GF-D8 (cell line): ENCODE measurements around the gene LZTS2.

Experiments used
- DNase-seq: peaks from one replicate; lab custom pipeline; 2025; lab: John Stamatoyannopoulos, UW

The LZTS2 gene

DNA sequence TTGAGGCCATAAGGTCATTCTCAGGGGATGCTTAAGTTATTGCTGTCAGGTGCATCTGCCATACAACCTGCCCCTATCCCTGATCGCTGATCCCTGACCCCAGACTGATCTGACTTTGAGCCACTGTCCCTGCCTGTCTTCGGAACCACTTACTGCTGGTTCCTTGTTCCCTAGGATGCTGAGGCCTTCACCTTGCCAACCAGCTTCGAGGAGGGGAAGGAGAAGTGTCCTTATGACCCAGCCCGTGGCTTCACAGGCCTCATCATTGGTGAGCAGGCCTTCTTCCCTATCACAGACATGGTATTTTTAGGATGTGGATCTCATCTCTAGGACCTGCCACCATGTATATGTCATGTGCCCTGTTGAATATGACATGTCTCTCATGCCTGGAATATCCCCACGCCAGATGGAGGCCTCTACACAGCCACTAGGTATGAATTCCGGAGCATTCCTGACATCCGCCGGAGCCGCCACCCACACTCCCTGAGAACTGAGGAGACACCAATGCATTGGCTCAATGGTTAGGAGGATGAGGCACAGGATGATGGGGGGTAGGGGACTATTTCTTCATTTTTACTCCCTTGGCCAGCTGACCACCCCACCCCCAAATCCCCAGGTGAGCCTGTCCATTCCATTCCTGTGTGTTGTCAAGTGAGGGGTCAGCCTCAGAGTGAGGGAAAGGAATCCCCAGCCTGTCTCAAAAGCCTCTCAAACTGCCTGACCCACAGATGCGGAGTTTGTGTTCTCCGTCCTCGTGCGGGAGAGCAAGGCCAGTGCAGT, 21.3 kb upstream of the LZTS2 start:
- no peak for DNase-seq

DNA sequence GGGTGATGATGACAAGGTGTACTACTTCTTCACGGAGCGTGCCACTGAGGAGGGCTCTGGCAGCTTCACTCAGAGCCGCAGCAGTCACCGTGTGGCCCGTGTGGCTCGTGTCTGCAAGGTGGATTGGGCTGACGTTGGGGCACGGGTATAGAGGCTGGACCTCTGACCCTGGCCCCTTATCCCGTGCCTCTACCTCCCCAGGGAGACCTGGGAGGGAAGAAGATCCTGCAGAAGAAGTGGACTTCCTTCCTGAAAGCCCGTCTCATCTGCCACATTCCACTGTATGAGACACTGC, 20.8 kb upstream of the LZTS2 start:
- DNase-seq, result no peak

- DNase-seq, result no peak
Observed at GRCh38 chr10:100979791-100980272, 19.8 kb upstream of the LZTS2 start.

DNA sequence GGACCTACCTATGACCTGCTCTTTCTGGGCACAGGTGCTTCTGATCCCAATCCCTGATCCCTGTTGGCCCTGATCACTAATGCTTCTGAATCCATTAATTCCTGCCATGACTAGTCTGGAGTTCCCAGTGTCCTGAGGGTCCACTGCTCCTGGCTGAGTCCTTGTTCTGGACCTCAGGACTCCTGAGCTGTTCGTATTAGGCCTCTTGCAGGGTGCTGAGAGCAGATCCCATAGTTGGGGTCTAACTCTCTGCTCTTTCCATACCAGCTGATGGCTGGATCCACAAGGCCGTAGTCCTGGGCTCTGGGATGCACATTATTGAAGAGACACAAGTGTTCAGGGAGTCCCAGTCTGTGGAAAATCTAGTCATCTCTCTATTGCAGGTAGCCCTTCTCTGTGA, 19.3 kb upstream of the LZTS2 start:
- no peak for DNase-seq

GRCh38 chr10:100980711-100981110, 18.9 kb upstream of the LZTS2 start:
- no peak for DNase-seq

GRCh38 chr10:100981178-100981772, 18.3 kb upstream of the LZTS2 start:
- DNase-seq, result no peak

GRCh38 chr10:100982916-100983830, 16.4 kb upstream of the LZTS2 start:
- DNase-seq, result no peak

GRCh38 chr10:100983868-100984671, 15.5 kb upstream of the LZTS2 start:
- DNase-seq, result no peak

GRCh38 chr10:100984672-100985177, 14.9 kb upstream of the LZTS2 start:
- no peak for DNase-seq

- no peak for DNase-seq
Observed at GRCh38 chr10:100985336-100985735, 14.3 kb upstream of the LZTS2 start.

DNA sequence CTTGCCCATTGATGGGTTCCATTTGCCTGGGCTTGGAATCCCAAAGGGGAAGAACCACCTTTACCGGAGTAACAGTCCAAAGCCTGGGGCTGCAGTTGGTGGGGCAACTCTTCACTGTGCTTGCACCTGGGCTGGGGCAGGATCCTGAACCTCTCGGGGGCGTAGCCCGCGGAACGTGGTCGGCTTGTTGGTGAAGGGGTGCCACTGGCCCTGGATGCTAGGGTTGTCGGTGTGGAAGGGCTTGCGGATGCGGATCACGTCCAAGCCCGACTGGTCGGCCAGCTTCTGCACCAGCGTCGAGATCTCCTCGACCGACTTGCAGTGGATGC, 13.0 kb upstream of the LZTS2 start:
- no peak for DNase-seq

DNA sequence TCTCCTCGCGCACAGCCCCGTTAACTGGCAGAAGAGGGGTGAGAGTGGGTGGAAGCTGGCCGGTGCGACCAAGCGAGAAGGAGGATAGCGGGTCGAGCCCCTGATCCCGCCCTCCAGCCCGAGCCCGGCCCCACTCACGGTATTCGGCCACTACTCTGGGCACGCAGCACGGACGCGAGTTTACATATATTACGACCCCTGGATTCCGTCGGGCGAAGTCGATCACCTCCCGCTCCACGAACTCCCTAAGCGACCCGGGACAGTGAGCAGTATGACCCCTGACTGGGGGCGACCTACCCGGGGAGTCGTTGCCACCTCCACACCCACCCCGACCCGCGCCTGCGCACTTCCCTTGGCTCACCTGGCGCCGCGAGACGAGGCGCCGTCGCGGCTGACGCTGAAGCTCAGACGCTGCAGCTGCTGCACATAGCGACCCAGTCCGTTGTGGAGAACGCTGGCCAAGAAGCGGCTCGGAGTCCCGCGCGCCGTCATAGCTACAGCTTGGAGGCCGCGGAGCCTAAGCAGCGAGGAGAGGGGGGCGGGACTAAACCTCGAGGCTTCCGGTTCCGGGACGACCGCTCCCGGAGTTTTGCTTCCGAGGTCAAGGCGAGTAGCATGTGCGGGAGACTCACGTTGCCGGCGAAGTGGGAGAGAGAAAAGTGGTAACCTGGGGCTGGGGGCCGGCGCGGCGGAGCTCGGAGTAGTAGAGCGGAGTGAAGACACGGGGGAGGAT, 12.5 kb upstream of the LZTS2 start, which contains the start of the genes MRPL43 and TWNK:
Gene MRPL43 (minus strand): TSS at position 546 of the 733 bp plus-strand sequence. CDS start 54 bp downstream, at position 492.
Gene TWNK (plus strand): TSS at position 592 of the 733 bp plus-strand sequence. CDS start 668 bp downstream, outside the sequence.
- peak; percentile 41 for DNase-seq

DNA sequence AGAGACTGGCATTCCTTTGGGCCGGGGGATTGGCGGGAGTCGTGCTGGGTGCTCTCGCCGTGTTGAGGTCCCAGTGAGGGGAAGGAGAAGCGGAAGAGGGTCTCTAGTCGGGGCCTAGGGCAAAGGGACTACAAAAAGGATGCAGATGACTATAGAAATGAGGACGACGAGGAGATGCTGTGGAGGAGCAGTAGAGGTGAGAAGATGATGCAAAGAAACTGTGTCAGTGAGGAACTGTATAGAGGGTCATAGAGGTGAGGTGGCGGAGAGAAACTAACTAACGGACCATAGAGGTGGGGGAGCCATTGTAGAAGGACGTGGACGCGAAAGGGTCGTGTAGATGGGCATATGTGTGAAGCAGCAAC, 11.9 kb upstream of the LZTS2 start:
- DNase-seq, result no peak

GRCh38 chr10:100988166-100988565, 11.4 kb upstream of the LZTS2 start:
- DNase-seq, result no peak

GRCh38 chr10:100989088-100989487, 10.5 kb upstream of the LZTS2 start:
- DNase-seq, result no peak

DNA sequence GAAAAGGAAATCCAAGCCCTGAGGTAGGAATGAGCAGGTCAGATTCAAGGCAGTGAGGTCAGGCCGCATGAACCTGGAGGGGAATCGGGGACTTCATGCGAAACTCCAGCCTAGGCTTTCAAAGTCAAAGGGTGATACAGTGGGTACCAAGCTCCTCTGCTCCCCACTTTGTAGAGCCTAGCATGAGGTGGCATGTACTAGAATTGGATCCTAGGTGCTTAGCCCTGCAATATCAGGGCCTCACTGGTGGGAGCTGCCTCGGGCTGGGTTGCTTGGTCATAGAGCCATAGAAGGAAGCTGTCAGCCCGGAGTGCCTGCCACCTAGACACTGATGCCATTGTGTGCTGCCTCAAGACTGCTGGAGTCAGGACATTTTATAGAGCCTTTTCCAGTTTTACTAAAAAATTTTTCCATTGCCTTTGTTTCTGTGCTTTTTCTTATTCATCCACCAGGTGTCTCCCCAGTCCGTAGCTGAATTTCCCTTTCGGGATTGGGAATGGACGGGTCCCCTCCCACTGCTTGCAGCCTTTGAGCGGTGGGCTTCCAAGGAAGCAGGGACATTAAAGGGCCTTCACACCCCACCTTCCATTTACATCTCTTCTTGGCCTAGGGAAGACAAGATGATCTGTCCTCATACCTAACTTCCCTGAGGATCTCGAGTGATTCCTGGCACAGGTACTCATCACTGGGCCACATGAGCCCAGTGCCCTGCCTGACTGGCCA, 5.5 kb upstream of the LZTS2 start:
- DNase-seq, result no peak

- no peak for DNase-seq
Observed at GRCh38 chr10:100995181-100995580, 4.4 kb upstream of the LZTS2 start.

- DNase-seq, result no peak
Observed at GRCh38 chr10:100996678-100997359, 2.8 kb upstream of the LZTS2 start.

DNA sequence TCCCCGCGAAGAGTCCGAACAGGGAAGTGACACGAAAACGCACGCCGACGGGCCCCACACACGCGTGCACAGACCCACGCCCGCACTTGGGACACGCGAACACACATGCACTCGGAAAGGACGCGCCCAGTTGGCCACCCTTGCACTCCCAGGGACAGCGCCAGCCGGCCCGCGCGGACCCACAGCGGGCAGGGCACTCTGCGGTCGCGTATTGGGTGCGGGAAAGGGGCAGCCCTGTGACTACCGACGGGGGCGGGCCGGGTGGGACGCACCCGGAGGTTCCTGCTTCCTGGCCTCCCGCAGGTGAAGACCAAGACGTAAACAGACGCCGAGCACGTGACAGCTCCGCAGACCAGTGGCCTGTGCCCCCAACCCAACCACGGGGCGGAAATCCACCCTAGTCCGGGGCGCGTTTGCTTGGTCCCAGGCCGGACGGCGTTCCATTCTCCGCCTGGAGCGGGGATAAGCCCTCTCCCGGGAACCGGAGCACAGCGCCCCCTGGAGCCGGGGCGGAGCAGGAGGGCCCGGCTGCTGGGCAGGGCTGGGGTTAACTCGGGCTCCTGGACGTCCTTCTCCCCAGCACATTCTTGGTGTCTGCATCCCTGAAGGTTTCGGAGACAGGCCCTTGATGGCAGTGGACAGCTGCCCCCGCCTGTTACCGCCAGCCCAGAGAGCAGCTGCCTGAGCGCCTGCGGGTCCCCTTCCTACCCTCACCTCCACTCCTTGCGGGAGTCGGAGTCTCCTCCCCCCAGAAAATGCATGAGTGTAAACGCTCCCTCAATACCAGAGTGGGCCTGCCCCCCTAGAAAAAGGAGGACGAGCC, 2.0 kb upstream of the LZTS2 start:
- DNase-seq, result peak; percentile 41
